GM12892 (cell line): Measurements from ENCODE around the gene CFAP221.

Source experiments
- DNase-seq: peaks from one replicate; pipeline ENCODE4 v3.0.0; 2011; ENCODE audit not compliant: insufficient read length
- FAIRE-seq: peaks from 2 replicates; lab custom pipeline; 2011; peaks lifted over from hg19 to GRCh38; lab: Jason Lieb, UNC
- POLR2A ChIP-seq: IDR thresholded peaks from 2 replicates; pipeline ENCODE4 v1.6.1; 2011; ENCODE audit warnings: low read depth, low read length, control low read depth
- POLR2AphosphoS5 ChIP-seq: IDR thresholded peaks from 2 replicates; pipeline ENCODE4 v1.6.1; 2011; ENCODE audit warnings: low read depth, low read length, control low read depth
- TAF1 ChIP-seq: IDR thresholded peaks from 2 replicates; pipeline ENCODE4 v1.6.1; 2011; ENCODE audit warnings: low read depth, mild to moderate bottlenecking, control low read depth, low read length, borderline replicate concordance

CFAP221 gene

DNA sequence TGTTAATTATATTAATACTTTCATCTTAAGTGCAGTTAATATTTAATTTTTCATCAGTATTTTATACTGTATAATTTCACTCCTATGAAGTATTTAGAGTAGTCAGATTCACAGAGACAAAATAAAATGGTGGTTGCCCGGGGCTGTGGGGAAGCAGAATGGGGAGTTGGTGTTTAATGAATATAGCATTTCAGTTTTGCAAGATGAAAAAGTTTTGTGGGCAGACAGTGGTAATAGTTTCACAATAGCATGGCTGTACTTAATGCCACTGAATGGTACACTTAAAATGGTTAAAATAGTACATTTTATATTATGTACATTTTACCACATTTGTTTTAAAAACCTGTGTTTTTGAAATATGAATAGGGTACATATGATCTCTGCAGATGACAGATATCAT, 31.2 kb downstream of the CFAP221 start:
- DNase-seq (no peak), FAIRE-seq (no peak)
- TF ChIP-seq POLR2A (no peak), TAF1 (no peak), POLR2AphosphoS5 (no peak)

- FAIRE-seq (no peak), DNase-seq (no peak)
- TF ChIP-seq POLR2A (no peak), POLR2AphosphoS5 (no peak), TAF1 (no peak)
These were observed 35.4 kb downstream of the CFAP221 start for GRCh38 chr2:119579424-119580295.

- no peak for FAIRE-seq
- DNase-seq = no peak
- TF ChIP-seq POLR2AphosphoS5 (no peak), POLR2A (no peak), TAF1 (no peak)
These were observed 36.4 kb downstream of the CFAP221 start for GRCh38 chr2:119580550-119581072.

DNA sequence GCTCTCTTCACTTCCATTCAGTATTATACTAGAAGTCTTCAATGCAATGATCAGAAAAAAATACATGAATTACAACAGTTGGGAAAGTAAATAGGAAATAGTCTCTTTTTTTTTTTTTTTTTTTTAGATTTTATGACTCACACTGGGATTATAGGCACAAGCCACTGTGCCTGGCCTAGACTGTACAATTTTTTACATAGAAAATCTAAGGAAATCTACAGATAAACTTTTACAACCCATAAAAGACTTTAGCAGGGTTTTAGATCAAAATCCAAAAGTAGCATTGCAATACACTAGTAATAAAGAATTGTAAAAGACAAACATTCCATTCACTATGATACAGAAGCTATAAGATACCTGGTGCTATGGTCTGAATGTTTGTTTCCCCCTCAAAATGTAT, 39.0 kb downstream of the CFAP221 start:
- FAIRE-seq (no peak), DNase-seq (no peak)
- TF ChIP-seq TAF1 (no peak), POLR2A (no peak), POLR2AphosphoS5 (no peak)

DNA sequence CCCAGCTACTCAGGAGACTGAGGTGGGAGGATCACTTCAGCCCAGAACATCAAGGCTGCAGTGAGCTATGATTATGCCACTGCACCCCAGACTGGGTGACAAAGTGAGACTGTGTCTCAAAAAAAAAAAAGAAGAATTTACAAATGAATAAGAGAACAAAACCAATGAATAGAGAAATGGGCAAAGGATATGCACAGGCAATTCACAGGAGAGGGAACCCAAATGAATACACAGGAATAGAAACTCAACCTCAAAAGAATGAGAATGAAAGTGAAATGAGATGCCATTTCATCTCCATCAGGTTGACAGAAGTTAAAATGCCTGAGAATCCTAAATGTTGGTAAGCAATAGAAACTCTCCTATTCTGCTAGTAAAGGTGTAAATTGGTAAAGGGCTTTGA, 40.2 kb downstream of the CFAP221 start:
- TF ChIP-seq POLR2AphosphoS5 (no peak), TAF1 (no peak), POLR2A (no peak)
- DNase-seq = no peak
- FAIRE-seq = no peak

- TF ChIP-seq POLR2A (no peak), TAF1 (no peak), POLR2AphosphoS5 (no peak)
These were observed 41.8 kb downstream of the CFAP221 start for GRCh38 chr2:119586085-119586484.

DNA sequence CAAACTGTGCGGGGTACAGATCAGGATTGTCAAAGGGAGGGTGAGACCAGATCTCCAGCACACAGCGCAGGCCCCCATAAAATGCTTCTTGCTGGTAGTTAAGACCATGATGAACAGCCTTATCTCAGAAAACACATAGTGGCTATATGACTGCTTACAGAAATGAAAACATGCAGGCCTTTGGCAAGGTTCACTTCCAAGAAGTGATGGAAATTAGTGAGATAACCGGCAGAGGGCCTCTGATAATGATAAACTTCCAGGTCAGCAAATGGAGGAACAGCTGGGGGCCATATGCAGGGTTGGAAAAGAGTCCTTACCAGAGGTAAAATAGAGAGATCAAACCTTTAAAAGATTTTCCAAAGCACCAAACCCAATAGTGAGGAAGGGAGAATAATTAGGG, 46.6 kb downstream of the CFAP221 start:
- no peak for FAIRE-seq
- TF ChIP-seq POLR2A = no peak
- no peak for TF ChIP-seq TAF1
- TF ChIP-seq POLR2AphosphoS5 = no peak
- DNase-seq = no peak

More at GRCh38 chr2:119586085-119586484, 41.8 kb downstream of the CFAP221 start:
- FAIRE-seq (no peak), DNase-seq (no peak)

DNA sequence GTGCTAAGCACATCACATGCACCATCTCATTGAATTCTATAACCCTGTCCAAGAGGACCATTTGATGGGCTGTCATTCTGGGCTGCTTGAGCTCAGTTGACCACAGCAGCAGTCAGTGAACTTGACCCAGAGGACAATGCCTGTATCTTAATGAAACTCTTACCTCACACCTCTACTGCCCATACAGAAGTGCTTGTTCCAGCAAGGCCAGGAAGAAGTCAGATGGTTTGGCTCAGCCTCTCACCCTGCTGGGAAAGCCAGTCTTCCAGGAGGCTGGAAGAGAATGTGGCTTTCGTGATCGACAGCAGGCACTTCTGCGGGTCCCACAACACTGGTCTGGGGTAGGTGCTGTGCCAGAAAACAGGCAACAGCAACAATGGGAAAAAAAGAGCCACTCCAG, 47.3 kb downstream of the CFAP221 start:
- TF ChIP-seq POLR2AphosphoS5 = no peak
- TF ChIP-seq POLR2A = no peak
- no peak for TF ChIP-seq TAF1
- DNase-seq (no peak), FAIRE-seq (no peak)

DNA sequence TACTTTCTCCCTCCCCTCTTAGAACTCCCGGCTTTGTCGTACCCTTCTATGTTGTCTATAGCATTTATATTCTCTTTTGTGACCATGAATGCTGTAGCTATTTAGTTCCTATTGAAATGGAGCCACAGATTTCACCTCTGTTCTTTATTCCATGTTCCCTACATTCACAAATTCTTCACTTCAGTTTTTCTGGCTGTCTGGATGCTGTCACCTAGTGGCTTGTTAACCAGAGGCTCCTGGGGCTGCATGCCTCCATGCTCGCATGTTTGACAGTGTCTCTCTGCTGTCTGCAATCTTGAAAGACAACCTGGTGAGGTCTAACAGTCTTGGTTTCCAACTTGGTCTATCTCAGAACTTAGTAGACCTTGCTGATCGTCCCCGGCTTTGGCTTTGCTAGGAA, 48.2 kb downstream of the CFAP221 start:
- no peak for DNase-seq
- no peak for TF ChIP-seq TAF1
- TF ChIP-seq POLR2A = no peak
- no peak for TF ChIP-seq POLR2AphosphoS5
- FAIRE-seq = no peak

GRCh38 chr2:119596638-119597037, 52.4 kb downstream of the CFAP221 start:
- FAIRE-seq = no peak
- no peak for DNase-seq
- TF ChIP-seq POLR2AphosphoS5 (no peak), POLR2A (no peak), TAF1 (no peak)

DNA sequence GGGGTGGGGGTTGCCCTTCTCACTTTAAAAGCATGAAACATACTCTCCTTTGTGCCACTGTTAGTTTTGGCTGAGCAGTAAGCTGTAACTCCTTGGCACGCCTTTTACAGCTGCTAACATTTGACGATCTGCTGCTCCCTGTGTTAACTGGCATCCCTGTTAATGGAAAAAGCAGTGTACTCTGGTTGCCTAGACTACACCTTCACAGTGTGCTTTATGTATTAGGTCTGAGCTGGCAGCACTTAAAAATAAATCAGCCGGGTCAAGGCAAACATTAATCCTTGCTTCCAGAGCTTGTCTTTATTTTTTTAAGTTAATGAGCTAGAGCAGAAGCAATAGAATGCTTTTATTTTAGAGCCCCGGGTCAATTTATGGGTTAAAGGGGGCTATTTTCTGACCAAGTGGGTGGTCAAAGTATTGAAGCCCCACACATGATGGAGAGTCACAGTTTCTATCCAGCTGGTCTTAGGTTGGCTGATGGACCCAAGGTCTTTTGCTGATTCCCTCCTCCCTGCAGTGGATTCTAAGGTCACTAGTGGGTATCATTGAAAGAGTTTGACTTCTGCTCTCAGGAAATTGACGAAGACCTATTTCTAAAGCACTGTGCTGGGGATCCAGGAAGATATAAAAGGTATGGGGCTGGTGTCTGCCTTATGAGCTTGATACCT, 54.5 kb downstream of the CFAP221 start:
- DNase-seq = no peak

DNA sequence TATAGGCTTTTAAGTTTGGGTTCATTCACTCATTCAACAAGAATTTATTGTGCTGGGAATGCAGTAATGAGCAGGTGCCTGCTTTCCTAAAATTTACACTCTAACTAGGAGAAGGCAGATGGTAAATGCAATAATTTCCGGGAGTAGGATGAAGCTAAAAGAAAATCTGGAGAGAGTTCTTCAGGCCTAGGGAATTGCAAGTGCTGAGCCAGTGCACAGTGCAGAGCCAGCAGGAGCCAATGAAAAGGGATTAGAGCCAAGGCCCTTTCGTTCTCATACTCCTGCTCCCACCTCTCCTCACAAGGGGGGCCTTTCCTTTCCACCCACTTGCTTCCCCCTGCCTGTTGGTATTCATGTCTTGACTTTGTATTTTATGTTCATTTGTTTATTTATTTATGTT, 55.1 kb downstream of the CFAP221 start:
- DNase-seq (no peak), FAIRE-seq (no peak)
- TF ChIP-seq POLR2AphosphoS5 (no peak), TAF1 (no peak), POLR2A (no peak)

More for the DNA sequence above, 54.5 kb downstream of the CFAP221 start:
- FAIRE-seq = no peak
- TF ChIP-seq TAF1 = no peak
- TF ChIP-seq POLR2AphosphoS5 = no peak
- no peak for TF ChIP-seq POLR2A
